HCT116 (cell line): ENCODE results near the gene VWA7. TPM values are rescaled to one million over a fixed set of nuclear protein-coding genes. Genes with fewer than 3 reads are reported as not detected.

ENCODE experiments used
- ATAC-seq: fragments of 200-7000 bp; cut with Tn5 transposase; 2 replicates; pipeline ENCODE4 v1.9.1; 2020; ENCODE audit warnings: mild to moderate bottlenecking, moderate library complexity
- BruUV-seq: library from RNA; stranded (reverse); fragments of 400-500 nt; replicated peaks from 2 replicates; lab custom pipeline; 2021; lab: Mats Ljungman, UMichigan
- CTCF ChIA-PET: fragments of 300-600 bp; sonication (Branson Sonifier 250); formaldehyde crosslinking; loops from one replicate; lab custom pipeline; 2021; ENCODE audit warnings: antibody characterized with exemption; lab: Charles Lee
- POLR2A ChIA-PET: fragments of 300-600, 350-600 bp; sonication (Branson Sonifier 250); formaldehyde crosslinking; loops from one replicate; lab custom pipeline; 2021; ENCODE audit warnings: antibody characterized with exemption; lab: Charles Lee
- RAD21 ChIA-PET, 2 experiments: fragments of 300-600 bp; sonication (Branson Sonifier 250); formaldehyde crosslinking; loops; one replicate each; lab custom pipeline; 2023; ENCODE audit warnings: low total read pairs in 2 of 2; ENCODE audit not compliant: uncharacterized antibody in 2 of 2, unreplicated experiment in 2 of 2, low non-redundant PET in 1 of 2; lab: Charles Lee
- DNase-seq: peaks from one replicate; pipeline ENCODE4 v3.0.0-alpha.2; 2010; ENCODE audit warnings: low read depth, low spot score
- H2AFZ ChIP-seq: fragments of 200-600 bp; shearing (Covaris generic), sonication (generic); 2 replicates; pipeline ENCODE4 v1.6.1; 2017; ENCODE audit warnings: low read depth, mixed run types, mixed read lengths, antibody characterized with exemption, low read length; ENCODE audit not compliant: poor library complexity, severe bottlenecking
- H3K27ac ChIP-seq: 2 replicates; pipeline ENCODE4 v1.5.1; 2012; ENCODE audit warnings: low read depth, low read length
- H3K27me3 ChIP-seq: fragments of 200-600 bp; sonication (generic); 2 replicates; pipeline ENCODE4 v1.6.1; 2016; ENCODE audit warnings: mixed run types, low read length, mixed read lengths; ENCODE audit not compliant: insufficient read depth
- H3K36me3 ChIP-seq, 2 experiments: fragments of 200-500 bp in 1 of 2; fragments of 200-600 bp in 1 of 2; sonication (Bioruptor generic) in 1 of 2; sonication (generic) in 1 of 2; 2 replicates each; pipeline versions ENCODE4 v1.5.1 to v1.6.1; 2014 to 2016; ENCODE audit warnings: low read length in 2 of 2, inconsistent platforms in 1 of 2, mixed read lengths in 1 of 2, mixed run types in 1 of 2; ENCODE audit not compliant: insufficient read depth in 2 of 2, control insufficient read depth in 1 of 2
- H3K4me1 ChIP-seq, 2 experiments: fragments of 200-600 bp in 1 of 2; sonication (generic) in 1 of 2; 2 replicates each; pipeline versions ENCODE4 v1.5.1 to v1.6.1; 2012 to 2017; ENCODE audit warnings: low read length in 2 of 2, inconsistent platforms in 1 of 2, mild to moderate bottlenecking in 1 of 2, mixed read lengths in 1 of 2, mixed run types in 1 of 2, moderate library complexity in 1 of 2; ENCODE audit not compliant: insufficient read depth in 2 of 2, control insufficient read depth in 1 of 2
- H3K4me2 ChIP-seq: fragments of 200-600 bp; sonication (generic); 2 replicates; pipeline ENCODE4 v1.6.1; 2017; ENCODE audit warnings: mixed run types, low read length, mixed read lengths
- H3K4me3 ChIP-seq, 2 experiments: fragments of 200-600 bp in 1 of 2; sonication (generic) in 1 of 2; replicated peaks in 1 of 2; 2 replicates each; pipeline ENCODE4 v1.5.1; 2011 to 2016; ENCODE audit warnings: low read length in 2 of 2, control low read depth in 1 of 2, low read depth in 1 of 2, mild to moderate bottlenecking in 1 of 2, mixed read lengths in 1 of 2, mixed run types in 1 of 2
- H3K79me2 ChIP-seq: fragments of 200-600 bp; sonication (generic); 2 replicates; pipeline ENCODE4 v1.6.1; 2017; ENCODE audit warnings: mild to moderate bottlenecking, mixed run types, low read length, moderate library complexity, mixed read lengths; ENCODE audit not compliant: insufficient read depth
- H3K9ac ChIP-seq: fragments of 200-600 bp; sonication (generic); 2 replicates; pipeline ENCODE4 v1.6.1; 2016; ENCODE audit warnings: low read length, mixed read lengths
- H3K9me2 ChIP-seq: fragments of 200-600 bp; sonication (generic), shearing (Covaris generic); 2 replicates; pipeline ENCODE4 v1.6.1; 2017; ENCODE audit warnings: mixed run types, mild to moderate bottlenecking, moderate library complexity; ENCODE audit not compliant: insufficient read depth
- H3K9me3 ChIP-seq, 2 experiments: fragments of 200-500 bp in 1 of 2; fragments of 200-600 bp in 1 of 2; sonication (Bioruptor generic) in 1 of 2; sonication (generic) in 1 of 2; 2 replicates each; pipeline ENCODE4 v1.6.1; 2014 to 2017; ENCODE audit warnings: low read length in 2 of 2, mixed read lengths in 2 of 2, inconsistent platforms in 1 of 2, low read depth in 1 of 2, mild to moderate bottlenecking in 1 of 2, mixed run types in 1 of 2, moderate library complexity in 1 of 2; ENCODE audit not compliant: control insufficient read depth in 1 of 2, insufficient read depth in 1 of 2
- H4K20me1 ChIP-seq: fragments of 200-600 bp; sonication (generic), shearing (Covaris generic); 2 replicates; pipeline ENCODE4 v1.6.1; 2017; ENCODE audit warnings: mixed run types, mild to moderate bottlenecking, moderate library complexity; ENCODE audit not compliant: insufficient read depth
- CTCF ChIP-seq, 3 experiments: fragments of 200-600 bp in 1 of 3; sonication (generic) in 1 of 3; IDR thresholded peaks in 2 of 3; conservative IDR thresholded peaks in 1 of 3; 2 replicates each; pipeline ENCODE4 v1.5.1; 2012 to 2017; ENCODE audit warnings: low read depth in 2 of 3, low read length in 2 of 3, antibody characterized with exemption in 1 of 3, borderline replicate concordance in 1 of 3, control low read depth in 1 of 3, mild to moderate bottlenecking in 1 of 3, mixed read lengths in 1 of 3, mixed run types in 1 of 3, moderate library complexity in 1 of 3; ENCODE audit not compliant: insufficient read depth in 1 of 3
- EZH2 ChIP-seq: fragments of 200-600 bp; sonication (generic); IDR thresholded peaks from 2 replicates; pipeline ENCODE4 v1.6.1; 2017; ENCODE audit warnings: antibody characterized with exemption, mixed run types
- JUND ChIP-seq: IDR thresholded peaks from 2 replicates; pipeline ENCODE4 v1.6.1; 2012
- POLR2AphosphoS5 ChIP-seq: IDR thresholded peaks from 2 replicates; pipeline ENCODE4 v1.6.1; 2011; ENCODE audit warnings: mild to moderate bottlenecking, low read depth, low read length, moderate library complexity
- SIN3A ChIP-seq: IDR thresholded peaks from 2 replicates; pipeline ENCODE4 v1.6.1; 2012; ENCODE audit warnings: low read depth
- intact Hi-C: fragments of 100-400 bp; cut with micrococcal nuclease; formaldehyde crosslinking; loops from 2 replicates; pipeline ENCODE4 v1.10.0; 2022
- total RNA-seq: library from RNA; stranded (reverse); gene quantifications from one replicate; pipeline ENCODE4 v1.2.1, GENCODE V29; 2021; ENCODE audit not compliant: unreplicated experiment

VWA7 gene
- total RNA-seq, 1 experiment from 2014 or later: 14.6 TPM

- no peak for TF ChIP-seq CTCF (IDR thresholded peaks at IDR 0.05 in 2 of 3, conservative IDR thresholded peaks at IDR 0.05 in 1 of 3; ENCODE audit: borderline replicate concordance in 1 of 3, insufficient read depth in 1 of 3, low read depth in 2 of 3, low read length in 2 of 3)
- TF ChIP-seq POLR2AphosphoS5: no peak
- no peak for TF ChIP-seq SIN3A
- TF ChIP-seq JUND: no peak
- TF ChIP-seq EZH2: no peak
- BruUV-seq: no TSS peak
- H3K9me3 ChIP-seq: no peaks in the 10 kb centered on the region
- DNase-seq (no peak), ATAC-seq (no peak)
- H3K79me2 ChIP-seq: peaks cover 8% of the 10 kb centered on the region
- no peak overlapping the region for H3K4me2 ChIP-seq
- H4K20me1 ChIP-seq: no peaks in the 10 kb centered on the region
- CTCF ChIA-PET: interaction anchor here (1.3 kb wide), 1 partner anchor 42 kb away, joined by 3 read pairs; no protein-coding TSS in a partner anchor
- no peak overlapping the region for H3K9ac ChIP-seq
- POLR2A ChIA-PET: interaction anchor here (0.6 kb wide), 1 partner anchor 106 kb away, joined by 3 read pairs; no protein-coding TSS in a partner anchor
- H3K36me3 ChIP-seq: peaks cover 17% of the 10 kb centered on the region in 2 experiments; a peak in 3 of 4 replicates
- intact Hi-C loops: no loop called here
- no peaks in the 10 kb centered on the region for H3K9me2 ChIP-seq
- H3K27me3 ChIP-seq: no peaks in the 10 kb centered on the region
- no peak overlapping the region for H3K27ac ChIP-seq
- no peak overlapping the region for H3K4me3 ChIP-seq
- H2AFZ ChIP-seq: no peak overlapping the region
- peaks cover 6 to 23% of the 10 kb centered on the region in 2 experiments; a peak in 3 of 4 replicates for H3K4me1 ChIP-seq
- RAD21 ChIA-PET: no interaction called here
These were observed 49.1 kb downstream of the VWA7 start for GRCh38 chr6:31727717-31728671.
